Calu3 (cell line): ENCODE data around the gene CDKL4. TPM values are rescaled to one million over a fixed set of nuclear protein-coding genes. Genes with fewer than 3 reads are reported as not detected.

Source experiments
- BruUV-seq: library from RNA; stranded (reverse); fragments of 400-500 nt; replicated peaks from 2 replicates; lab custom pipeline; 2021; lab: Mats Ljungman, UMichigan
- CTCF ChIA-PET: fragments of 300-600 bp; sonication (Branson Sonifier 250); formaldehyde crosslinking; loops from one replicate; lab custom pipeline; 2022; ENCODE audit warnings: antibody characterized with exemption; lab: Charles Lee
- DNase-seq: peaks from one replicate; pipeline ENCODE4 v3.0.0; 2022
- H3K27ac Mint-ChIP-seq: one replicate; pipeline ENCODE4 v1.8.0; 2022; ENCODE audit warnings: mixed read lengths; ENCODE audit not compliant: unreplicated experiment
- H3K27me3 Mint-ChIP-seq: one replicate; pipeline ENCODE4 v1.8.0; 2022; ENCODE audit warnings: mixed read lengths; ENCODE audit not compliant: unreplicated experiment
- H3K36me3 Mint-ChIP-seq: one replicate; pipeline ENCODE4 v1.8.0; 2022; ENCODE audit warnings: mild to moderate bottlenecking, moderate library complexity, mixed read lengths; ENCODE audit not compliant: insufficient read depth, unreplicated experiment
- H3K4me1 Mint-ChIP-seq: one replicate; pipeline ENCODE4 v1.8.0; 2022; ENCODE audit warnings: mild to moderate bottlenecking, low read depth, mixed read lengths; ENCODE audit not compliant: unreplicated experiment
- H3K4me3 Mint-ChIP-seq: one replicate; pipeline ENCODE4 v1.8.0; 2022; ENCODE audit warnings: mild to moderate bottlenecking, low read depth, moderate library complexity, mixed read lengths; ENCODE audit not compliant: unreplicated experiment
- H3K9me3 Mint-ChIP-seq: one replicate; pipeline ENCODE4 v1.8.0; 2022; ENCODE audit warnings: low read depth, mixed read lengths; ENCODE audit not compliant: unreplicated experiment
- CTCF ChIP-seq: fragments of 200-600 bp; IDR thresholded peaks from one replicate; pipeline ENCODE4 v1.8.0; 2022; ENCODE audit warnings: antibody characterized with exemption; ENCODE audit not compliant: unreplicated experiment
- intact Hi-C: fragments of 100-400 bp; cut with micrococcal nuclease; formaldehyde crosslinking; loops from one replicate; pipeline ENCODE4 v1.10.0; 2022; ENCODE audit not compliant: unreplicated experiment
- total RNA-seq: library from RNA; stranded (reverse); gene quantifications from 2 replicates; pipeline ENCODE4 v1.2.3, GENCODE V29; 2022

CDKL4 gene
- total RNA-seq, 1 experiment from 2014 or later, result 0.83 TPM

- Mint-ChIP-seq H3K36me3 (no peaks in the 10 kb centered on the region), H3K9me3 (no peaks in the 10 kb centered on the region), H3K27me3 (no peaks in the 10 kb centered on the region), H3K4me1 (no peaks in the 10 kb centered on the region), H3K4me3 (no peak overlapping the region), H3K27ac (no peak overlapping the region)
- BruUV-seq, result no TSS peak
- no peak for TF ChIP-seq CTCF
- CTCF ChIA-PET, result interaction anchor here (0.6 to 2.0 kb wide), 2 partner anchors 11 to 1210 kb away, joined by 3 to 4 read pairs; no protein-coding TSS in a partner anchor
- intact Hi-C loops, result no loop called here
- no peak for DNase-seq
These were observed 22.3 kb downstream of the CDKL4 start for GRCh38 chr2:39221459-39221858.

GRCh38 chr2:39220136-39220535 is 23.6 kb downstream of the CDKL4 start:
- CTCF ChIA-PET, result no interaction called here
- Mint-ChIP-seq H3K9me3 (no peaks in the 10 kb centered on the region), H3K4me1 (no peaks in the 10 kb centered on the region), H3K36me3 (no peaks in the 10 kb centered on the region), H3K27ac (no peak overlapping the region), H3K27me3 (no peaks in the 10 kb centered on the region), H3K4me3 (no peak overlapping the region)
- DNase-seq, result no peak
- intact Hi-C loops, result no loop called here
- BruUV-seq, result no TSS peak
- no peak for TF ChIP-seq CTCF

- no peaks in the 10 kb centered on the region for H3K27me3 Mint-ChIP-seq
- H3K4me1 Mint-ChIP-seq, result no peaks in the 10 kb centered on the region
- H3K27ac Mint-ChIP-seq, result no peak overlapping the region
- no peak for TF ChIP-seq CTCF
- CTCF ChIA-PET, result no interaction called here
- intact Hi-C loops, result no loop called here
- no peak overlapping the region for H3K4me3 Mint-ChIP-seq
- H3K9me3 Mint-ChIP-seq, result no peaks in the 10 kb centered on the region
- DNase-seq, result no peak
- BruUV-seq, result no TSS peak
- H3K36me3 Mint-ChIP-seq, result no peaks in the 10 kb centered on the region
These were observed 25.4 kb downstream of the CDKL4 start for GRCh38 chr2:39218391-39218790.

GRCh38 chr2:39217192-39217550 is 26.6 kb downstream of the CDKL4 start:
- DNase-seq, result no peak
- H3K4me3 Mint-ChIP-seq, result no peak overlapping the region
- BruUV-seq, result no TSS peak
- CTCF ChIA-PET, result no interaction called here
- intact Hi-C loops, result no loop called here
- no peaks in the 10 kb centered on the region for H3K36me3 Mint-ChIP-seq
- H3K9me3 Mint-ChIP-seq, result no peaks in the 10 kb centered on the region
- H3K27me3 Mint-ChIP-seq, result no peaks in the 10 kb centered on the region
- TF ChIP-seq CTCF, result no peak
- H3K4me1 Mint-ChIP-seq, result no peaks in the 10 kb centered on the region
- H3K27ac Mint-ChIP-seq, result no peak overlapping the region
